GM12801 (cell line): Measurements from ENCODE around the gene SLCO4A1.

Experiments
- TF ChIP-seq, protein P1 (sequence below): IDR thresholded peaks from one replicate; pipeline ENCODE4 v1.5.1; 2011; ENCODE audit warnings: control low read depth; ENCODE audit not compliant: insufficient read length; ENCODE audit errors: extremely low read depth

Gene SLCO4A1

DNA sequence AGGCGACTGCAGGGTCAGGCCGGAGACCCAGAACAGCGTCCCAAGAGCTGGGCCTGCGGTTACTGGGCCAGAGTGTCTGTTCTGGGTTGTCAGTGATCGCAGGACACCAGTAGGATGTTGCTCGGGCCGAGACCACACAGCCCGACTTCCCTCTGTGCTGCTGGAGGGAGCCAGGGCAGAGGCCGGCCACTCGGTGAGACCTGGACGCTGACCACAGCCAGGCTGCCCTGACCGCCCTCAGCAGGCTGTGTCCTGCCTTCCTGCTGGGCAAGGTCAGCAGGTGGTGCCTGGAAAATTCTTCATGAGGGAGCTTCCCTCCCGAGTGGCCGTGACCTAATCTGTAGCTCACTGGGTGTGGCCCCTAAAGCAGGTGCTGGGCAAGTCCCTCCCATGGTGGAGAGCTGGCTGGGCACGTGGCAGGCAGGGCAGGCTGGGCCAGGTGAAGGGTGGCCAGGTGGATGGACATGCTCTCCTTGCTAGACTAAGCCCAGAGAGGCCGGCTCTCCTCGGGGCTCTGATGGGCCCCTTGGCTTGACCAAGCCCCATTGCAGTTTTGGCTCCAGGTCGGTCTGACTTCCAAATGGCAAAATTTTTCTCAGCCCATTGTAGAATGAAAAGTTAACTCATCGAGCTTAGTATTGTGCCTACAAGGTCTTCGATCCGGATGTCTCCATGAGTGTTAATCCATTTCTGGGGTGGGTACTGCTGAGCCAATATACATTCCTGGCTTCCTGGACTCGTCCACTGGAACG lies 1.9 kb downstream of the SLCO4A1 start:
- TF ChIP-seq, protein P1, sequence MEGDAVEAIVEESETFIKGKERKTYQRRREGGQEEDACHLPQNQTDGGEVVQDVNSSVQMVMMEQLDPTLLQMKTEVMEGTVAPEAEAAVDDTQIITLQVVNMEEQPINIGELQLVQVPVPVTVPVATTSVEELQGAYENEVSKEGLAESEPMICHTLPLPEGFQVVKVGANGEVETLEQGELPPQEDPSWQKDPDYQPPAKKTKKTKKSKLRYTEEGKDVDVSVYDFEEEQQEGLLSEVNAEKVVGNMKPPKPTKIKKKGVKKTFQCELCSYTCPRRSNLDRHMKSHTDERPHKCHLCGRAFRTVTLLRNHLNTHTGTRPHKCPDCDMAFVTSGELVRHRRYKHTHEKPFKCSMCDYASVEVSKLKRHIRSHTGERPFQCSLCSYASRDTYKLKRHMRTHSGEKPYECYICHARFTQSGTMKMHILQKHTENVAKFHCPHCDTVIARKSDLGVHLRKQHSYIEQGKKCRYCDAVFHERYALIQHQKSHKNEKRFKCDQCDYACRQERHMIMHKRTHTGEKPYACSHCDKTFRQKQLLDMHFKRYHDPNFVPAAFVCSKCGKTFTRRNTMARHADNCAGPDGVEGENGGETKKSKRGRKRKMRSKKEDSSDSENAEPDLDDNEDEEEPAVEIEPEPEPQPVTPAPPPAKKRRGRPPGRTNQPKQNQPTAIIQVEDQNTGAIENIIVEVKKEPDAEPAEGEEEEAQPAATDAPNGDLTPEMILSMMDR = no peak

DNA sequence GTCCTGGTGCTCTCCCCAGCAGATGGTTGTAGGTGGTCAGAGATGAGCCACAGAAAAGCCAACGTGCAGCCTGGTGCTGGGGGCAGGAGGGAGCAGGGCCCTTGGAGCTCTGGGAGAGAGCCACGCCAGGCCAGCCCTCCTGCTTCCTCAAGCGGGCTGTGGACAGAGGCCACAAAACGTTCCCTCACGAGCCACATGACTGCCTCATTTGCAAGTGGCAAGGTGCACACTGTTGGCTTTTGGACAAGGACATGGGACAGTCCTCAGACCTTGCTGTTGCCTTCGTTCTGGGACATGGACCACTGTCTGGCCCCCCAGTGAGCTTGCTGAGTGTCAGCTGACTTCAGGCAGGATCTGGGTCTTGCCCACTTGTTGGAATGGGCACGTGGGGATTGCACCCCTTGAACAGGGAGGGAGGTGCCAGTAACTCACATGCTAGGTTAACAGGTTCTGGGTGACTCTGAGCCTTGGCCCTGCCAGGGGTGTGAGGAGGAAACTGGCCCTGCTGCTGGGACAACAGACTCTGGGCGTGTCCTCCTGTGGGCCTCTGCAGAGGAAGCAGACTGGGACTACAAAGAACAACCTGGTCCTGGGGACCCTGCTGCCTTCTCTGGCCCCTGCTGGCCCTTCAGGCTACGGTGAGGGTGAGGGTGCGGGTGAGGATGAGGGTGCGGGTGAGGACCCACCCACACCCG lies 2.6 kb downstream of the SLCO4A1 start:
- TF ChIP-seq, protein P1 = no peak

DNA sequence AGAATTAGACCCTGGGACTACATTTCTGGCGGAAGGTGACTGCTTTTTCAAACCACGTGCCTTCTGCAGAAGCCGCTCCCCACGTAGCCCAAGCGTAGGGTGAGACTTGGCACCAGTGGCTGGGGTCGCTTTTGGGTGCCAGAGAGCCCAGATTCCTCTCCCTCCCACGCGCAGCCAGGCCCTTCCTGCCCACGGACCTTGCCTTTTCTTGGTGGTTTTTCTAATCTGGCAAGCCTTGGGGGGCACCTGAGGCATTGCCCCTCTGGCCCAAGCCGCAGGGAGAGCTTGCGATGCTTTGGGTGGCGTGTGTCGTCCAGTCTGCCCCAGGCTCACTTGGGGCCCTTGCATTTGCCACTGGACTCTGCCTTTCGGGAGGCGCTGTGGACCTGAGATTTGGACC lies 3.3 kb downstream of the SLCO4A1 start:
- TF ChIP-seq, protein P1 = no peak

DNA sequence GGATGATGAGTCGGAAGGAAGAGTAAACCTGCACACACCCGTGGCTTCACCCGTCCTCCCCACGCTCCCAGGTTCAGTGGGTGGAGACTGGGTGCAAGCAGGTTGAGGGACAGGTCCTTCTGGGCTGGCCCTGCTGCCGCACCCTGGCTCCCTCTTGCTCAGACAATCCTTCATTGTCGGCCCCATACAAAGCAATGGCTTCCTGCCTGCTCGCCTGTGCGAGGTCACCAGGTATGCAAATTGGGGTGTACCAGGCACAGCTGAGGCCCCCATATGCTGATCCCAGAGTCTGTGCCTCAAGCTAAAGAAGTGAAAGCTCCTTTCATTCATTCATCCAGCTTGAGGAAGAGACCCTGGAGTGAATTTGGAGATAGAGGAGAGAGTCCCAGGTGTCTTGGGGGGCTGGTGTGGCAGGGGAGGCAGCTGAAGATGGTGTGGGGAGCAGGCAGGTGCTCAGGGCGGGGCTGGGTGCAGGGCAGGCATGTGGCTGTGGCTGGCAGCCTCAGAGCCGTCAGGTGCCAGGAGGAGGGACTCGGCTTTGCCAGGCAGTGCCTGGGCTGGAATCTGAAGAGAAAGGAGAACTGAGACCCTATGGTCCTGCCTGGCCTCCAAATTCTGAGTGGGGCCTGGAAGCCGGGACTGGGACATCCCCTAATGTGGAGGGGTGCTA lies 4.7 kb downstream of the SLCO4A1 start:
- TF ChIP-seq, protein P1 = no peak

DNA sequence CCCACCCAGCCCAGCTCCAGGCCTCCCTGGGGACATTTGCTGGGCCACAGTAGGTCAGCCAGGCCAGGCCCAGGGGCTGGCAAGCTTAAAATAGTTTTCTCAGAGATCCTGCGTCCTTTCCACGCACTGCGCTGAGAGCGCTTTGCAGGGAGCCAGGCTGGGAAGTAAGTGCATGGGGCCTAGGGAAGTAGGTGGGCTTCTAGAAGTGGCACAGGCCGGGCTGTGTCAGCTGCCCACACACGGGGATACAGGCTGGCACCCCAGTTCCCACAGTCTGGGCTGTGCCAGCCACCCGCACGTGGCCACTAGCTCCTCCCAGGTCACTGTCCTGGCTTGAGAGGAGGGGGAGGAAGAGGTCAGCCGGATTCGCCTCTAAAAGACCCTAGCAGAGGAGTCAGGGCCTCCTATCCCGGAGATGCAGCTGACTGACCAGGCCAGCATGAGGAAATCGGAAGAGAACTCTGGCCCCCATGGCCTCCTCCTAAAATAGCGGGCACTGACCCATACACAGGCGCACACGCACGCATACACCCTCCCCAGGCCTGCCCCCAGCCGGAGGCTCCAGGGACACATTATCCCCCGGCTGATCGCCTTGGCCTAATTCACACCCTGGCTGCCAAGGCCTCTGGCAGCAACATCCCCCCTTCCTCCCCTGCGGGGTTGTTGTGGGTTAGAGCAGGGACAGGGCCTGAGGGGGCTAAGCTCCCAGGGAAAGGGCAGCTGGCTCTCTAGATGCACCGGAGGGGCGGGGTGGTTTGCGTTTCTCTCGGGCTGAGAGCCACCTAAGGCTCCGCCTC lies 5.4 kb downstream of the SLCO4A1 start:
- TF ChIP-seq, protein P1 = no peak

DNA sequence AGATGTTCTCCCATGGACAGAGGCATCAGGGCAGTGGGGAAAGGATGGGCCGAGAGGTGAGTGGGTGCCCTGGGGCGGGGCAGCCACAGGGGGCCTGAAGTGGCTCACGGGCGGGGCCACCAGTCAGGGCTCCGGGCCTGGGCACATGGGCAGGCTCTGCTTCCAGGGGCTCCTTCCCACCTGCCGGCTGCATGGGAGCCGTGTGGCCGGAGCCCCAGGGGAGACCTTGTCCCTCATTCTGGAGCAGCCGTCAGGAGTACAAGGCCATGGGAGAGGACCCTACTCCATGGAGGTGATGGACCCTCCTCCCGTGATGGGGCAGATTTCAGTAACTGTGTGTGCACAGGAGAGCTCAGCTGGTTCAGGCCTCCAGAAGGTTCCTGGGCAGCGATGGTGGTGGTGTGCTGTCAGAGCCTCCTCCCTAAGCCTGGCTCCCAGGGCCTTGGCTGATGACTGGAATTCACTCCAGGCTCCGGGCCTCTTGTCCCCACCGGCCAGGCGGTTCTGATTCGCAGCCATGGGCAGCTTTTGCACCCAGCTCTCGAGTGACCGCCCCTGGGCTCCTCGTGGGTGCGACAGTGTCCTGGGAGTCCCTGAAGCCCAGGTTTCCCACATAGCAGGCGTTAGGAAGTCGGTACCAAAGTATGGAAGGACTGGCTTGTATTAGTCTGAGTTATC lies 6.2 kb downstream of the SLCO4A1 start:
- TF ChIP-seq, protein P1 = no peak
